Neural cell (in vitro differentiated cells): ENCODE results near the gene RNASE4.

Source experiments
- CTCF ChIP-seq: fragments of 450-650 bp; IDR thresholded peaks from 2 replicates; pipeline ENCODE4 v1.5.1; 2014; ENCODE audit warnings: antibody characterized with exemption, mild to moderate bottlenecking, moderate library complexity; ENCODE audit not compliant: poor library complexity, severe bottlenecking
- EP300 ChIP-seq: fragments of 450-650 bp; conservative IDR thresholded peaks from 2 replicates; pipeline ENCODE4 v1.6.1; 2014; ENCODE audit warnings: antibody characterized with exemption, mild to moderate bottlenecking, moderate library complexity; ENCODE audit not compliant: poor library complexity, severe bottlenecking
- EZH2 ChIP-seq: fragments of 200-600, 300-800 bp; shearing (Covaris generic), sonication (generic); IDR thresholded peaks from 2 replicates; pipeline ENCODE4 v1.6.1; 2014; ENCODE audit warnings: antibody characterized with exemption, low read length, borderline replicate concordance, mild to moderate bottlenecking; ENCODE audit not compliant: insufficient read depth, poor library complexity, severe bottlenecking
- MXI1 ChIP-seq: fragments of 450-650 bp; conservative IDR thresholded peaks from 2 replicates; pipeline ENCODE4 v1.6.1; 2014; ENCODE audit warnings: antibody characterized with exemption, mild to moderate bottlenecking; ENCODE audit not compliant: poor library complexity, severe bottlenecking
- POLR2AphosphoS5 ChIP-seq: IDR thresholded peaks from 2 replicates; pipeline ENCODE4 v1.6.1; 2012
- RAD21 ChIP-seq: fragments of 450-650 bp; conservative IDR thresholded peaks from 2 replicates; pipeline ENCODE4 v1.6.1; 2014; ENCODE audit warnings: antibody characterized with exemption, mild to moderate bottlenecking, moderate library complexity
- SMC3 ChIP-seq: fragments of 450-650 bp; conservative IDR thresholded peaks from 2 replicates; pipeline ENCODE4 v1.6.1; 2014; ENCODE audit warnings: antibody characterized with exemption, mild to moderate bottlenecking, moderate library complexity; ENCODE audit not compliant: poor library complexity
- TAF1 ChIP-seq: IDR thresholded peaks from 2 replicates; pipeline ENCODE4 v1.6.1; 2012; ENCODE audit warnings: low read depth

- TF ChIP-seq CTCF (no peak), POLR2AphosphoS5 (no peak), EZH2 (no peak), MXI1 (no peak), SMC3 (no peak), TAF1 (no peak), EP300 (no peak), RAD21 (no peak)
Measured at GRCh38 chr14:20745571-20746358, 61.4 kb downstream of the RNASE4 start, which contains the start of gene EDDM3A.
